Activated CD4-positive, alpha-beta T cell treated with anti-CD3 and anti-CD28 coated beads, Interleukin-2, amount 10 ng/mL, durations not matched to agents 7 days and 5 days (primary cell): ENCODE measurements around the gene ZBP1. TPM values are rescaled to one million over a fixed set of nuclear protein-coding genes. Genes with fewer than 3 reads are reported as not detected.
"Not testable (repeated sequence)": the region's sequence is repeated elsewhere in the genome, so short reads cannot be mapped to it uniquely, and the experiment has no call there.

Experiments used
- CTCF ChIA-PET: fragments of 350-600 bp; sonication (Branson Sonifier 250); formaldehyde crosslinking; loops from one replicate; lab custom pipeline; 2021; ENCODE audit warnings: antibody characterized with exemption; lab: Charles Lee
- POLR2A ChIA-PET: fragments of 350-600 bp; sonication (Branson Sonifier 250); formaldehyde crosslinking; loops from one replicate; lab custom pipeline; 2021; ENCODE audit warnings: antibody characterized with exemption; lab: Charles Lee
- DNase-seq: peaks from one replicate; pipeline ENCODE4 v3.0.0-alpha.2; 2020
- H3K27ac Mint-ChIP-seq: one replicate; pipeline ENCODE4 v1.8.0; 2021; ENCODE audit warnings: mild to moderate bottlenecking, moderate library complexity, mixed read lengths
- H3K27me3 Mint-ChIP-seq: one replicate; pipeline ENCODE4 v1.8.0; 2021; ENCODE audit warnings: mixed read lengths
- H3K36me3 Mint-ChIP-seq: one replicate; pipeline ENCODE4 v1.8.0; 2021; ENCODE audit warnings: low read depth, mixed read lengths
- H3K4me1 Mint-ChIP-seq: one replicate; pipeline ENCODE4 v1.8.0; 2021; ENCODE audit warnings: mixed read lengths
- H3K4me3 Mint-ChIP-seq: one replicate; pipeline ENCODE4 v1.8.0; 2021; ENCODE audit warnings: mild to moderate bottlenecking, moderate library complexity, mixed read lengths
- H3K9me3 Mint-ChIP-seq: one replicate; pipeline ENCODE4 v1.8.0; 2021; ENCODE audit warnings: mixed read lengths
- total RNA-seq, 2 experiments: library from RNA; stranded (reverse); gene quantifications; one replicate each; pipeline ENCODE4 v1.2.3, GENCODE V29; 2021

ZBP1 gene
- total RNA-seq, 2 experiments from 2014 or later = 28.3 to 31.4 TPM

DNA sequence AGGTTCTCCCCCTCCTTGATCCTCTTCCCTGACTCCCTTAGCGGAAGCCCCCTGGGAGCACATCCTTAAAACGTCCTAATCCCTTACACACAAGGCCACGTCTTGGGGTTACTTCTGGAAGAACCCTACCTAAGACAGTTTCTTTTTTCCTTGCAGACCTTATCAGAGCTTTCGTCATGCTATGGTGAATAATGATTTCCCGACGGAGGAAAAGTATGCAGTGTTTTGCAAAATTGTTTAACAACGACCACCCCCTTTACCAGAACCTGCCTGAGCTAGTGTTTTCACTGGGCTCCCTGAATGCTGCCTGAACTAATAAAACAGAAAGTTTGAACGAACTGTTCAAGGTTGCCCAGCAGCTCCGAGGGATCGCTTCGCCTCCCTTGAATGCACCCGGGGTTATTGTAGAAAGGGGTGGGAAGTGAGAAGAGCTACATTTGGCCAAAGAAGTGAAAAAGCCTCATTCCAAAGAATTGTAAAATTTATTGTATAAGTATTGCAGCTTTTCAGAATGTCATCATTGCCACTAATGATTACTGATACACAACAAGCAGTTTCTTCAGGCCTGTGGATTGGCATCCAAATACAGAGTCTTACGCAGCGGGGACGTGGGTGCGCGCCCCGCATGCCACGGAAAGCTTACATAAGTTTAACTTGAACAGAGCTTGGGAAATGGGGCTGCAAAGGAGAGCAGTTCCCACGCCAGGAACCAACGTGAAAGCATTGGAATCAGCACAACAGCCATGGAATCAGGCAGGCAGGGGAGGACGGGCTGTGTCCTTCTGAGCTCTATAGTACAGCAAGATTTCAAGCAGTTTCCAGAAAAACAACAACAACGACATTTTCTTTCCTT is 27.9 kb upstream of the ZBP1 start:
- ChIA-PET POLR2A (no interaction called here), CTCF (interaction anchor here (0.7 to 1.5 kb wide), 3 partner anchors 28 to 219 kb away, joined by 3 to 4 read pairs (median 3); partner anchors contain the start of gene ZBP1)
- Mint-ChIP-seq H3K27ac (no peak overlapping the region), H3K27me3 (peaks cover 23% of the 10 kb centered on the region), H3K4me1 (no peaks in the 10 kb centered on the region), H3K36me3 (no peaks in the 10 kb centered on the region), H3K4me3 (no peak overlapping the region), H3K9me3 (peaks cover 11% of the 10 kb centered on the region)
- no peak for DNase-seq

GRCh38 chr20:57647006-57647932 is 27.0 kb upstream of the ZBP1 start:
- H3K27ac Mint-ChIP-seq = no peak overlapping the region
- H3K9me3 Mint-ChIP-seq = peaks cover 11% of the 10 kb centered on the region
- no peaks in the 10 kb centered on the region for H3K36me3 Mint-ChIP-seq
- no peak overlapping the region for H3K4me3 Mint-ChIP-seq
- H3K27me3 Mint-ChIP-seq = peaks cover 27% of the 10 kb centered on the region
- POLR2A ChIA-PET = no interaction called here
- DNase-seq = no peak
- no peaks in the 10 kb centered on the region for H3K4me1 Mint-ChIP-seq
- CTCF ChIA-PET = interaction anchor here (1.5 kb wide), 1 partner anchor 53 kb away, joined by 4 read pairs; no protein-coding TSS in a partner anchor

GRCh38 chr20:57638895-57639236 is 18.6 kb upstream of the ZBP1 start:
- peaks cover 65% of the 10 kb centered on the region for H3K27me3 Mint-ChIP-seq
- POLR2A ChIA-PET = no interaction called here

DNA sequence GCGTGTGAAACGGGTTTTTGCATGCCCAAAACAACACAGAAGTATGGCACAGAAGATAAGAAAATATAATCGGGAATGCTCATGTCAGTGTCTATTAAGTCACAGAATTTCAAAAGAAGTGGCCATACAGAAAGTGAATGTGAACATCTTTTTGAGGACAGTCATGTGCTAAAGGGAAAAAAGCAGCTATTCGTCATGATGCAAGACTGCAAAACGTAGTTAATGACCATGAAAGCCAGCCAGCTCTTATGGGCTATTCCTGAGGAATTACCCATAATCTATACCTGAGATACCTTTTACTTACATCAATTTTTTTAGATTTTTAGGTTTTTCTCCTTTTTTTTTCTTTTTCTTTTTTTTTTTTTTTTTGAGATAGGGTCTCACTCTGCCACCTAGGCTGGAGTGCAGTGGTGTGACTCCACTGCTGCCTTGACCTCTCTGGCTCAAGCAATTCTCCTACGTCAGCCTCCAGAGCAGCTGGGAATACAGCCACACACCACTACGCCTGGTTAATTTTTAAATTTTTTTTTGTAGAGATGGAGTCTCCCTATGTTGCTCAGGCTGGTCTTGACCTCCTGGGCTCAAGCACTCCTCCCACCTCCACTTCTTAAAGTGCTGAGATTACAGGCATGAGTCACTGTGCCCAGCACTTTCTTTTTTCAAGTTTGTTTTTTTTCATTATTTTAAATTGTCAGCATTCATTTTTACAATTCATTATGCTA is 18.1 kb upstream of the ZBP1 start:
- CTCF ChIA-PET = interaction anchor here (0.7 to 1.1 kb wide), 3 partner anchors 15 to 365 kb away, joined by 3 read pairs; no protein-coding TSS in a partner anchor
- POLR2A ChIA-PET = no interaction called here
- peaks cover 31% of the 10 kb centered on the region for H3K9me3 Mint-ChIP-seq
- peaks cover 32% of the 10 kb centered on the region for H3K36me3 Mint-ChIP-seq
- no peak overlapping the region for H3K27ac Mint-ChIP-seq
- peaks cover 65% of the 10 kb centered on the region for H3K27me3 Mint-ChIP-seq
- peaks cover 19% of the 10 kb centered on the region for H3K4me1 Mint-ChIP-seq
- no peak overlapping the region for H3K4me3 Mint-ChIP-seq
- DNase-seq = no peak

More at GRCh38 chr20:57638895-57639236, 18.6 kb upstream of the ZBP1 start:
- peaks cover 15% of the 10 kb centered on the region for H3K4me1 Mint-ChIP-seq
- no peak overlapping the region for H3K27ac Mint-ChIP-seq
- H3K9me3 Mint-ChIP-seq = peaks cover 29% of the 10 kb centered on the region
- CTCF ChIA-PET = no interaction called here
- no peak overlapping the region for H3K4me3 Mint-ChIP-seq
- H3K36me3 Mint-ChIP-seq = peaks cover 29% of the 10 kb centered on the region
- DNase-seq = no peak

- H3K27ac Mint-ChIP-seq = peak overlapping the region; percentile 79
- H3K27me3 Mint-ChIP-seq = peaks cover 70% of the 10 kb centered on the region
- peaks cover 62% of the 10 kb centered on the region for H3K9me3 Mint-ChIP-seq
- peaks cover 68% of the 10 kb centered on the region for H3K36me3 Mint-ChIP-seq
- peak overlapping the region; percentile 38 for H3K4me3 Mint-ChIP-seq
- ChIA-PET POLR2A (no interaction called here), CTCF (interaction anchor here (1.2 to 1.3 kb wide), 2 partner anchors 12 to 20 kb away, joined by 3 to 4 read pairs; no protein-coding TSS in a partner anchor)
- H3K4me1 Mint-ChIP-seq = peaks cover 55% of the 10 kb centered on the region
- DNase-seq = peak; percentile 78
Measured at GRCh38 chr20:57633945-57634491, 13.8 kb upstream of the ZBP1 start.

DNA sequence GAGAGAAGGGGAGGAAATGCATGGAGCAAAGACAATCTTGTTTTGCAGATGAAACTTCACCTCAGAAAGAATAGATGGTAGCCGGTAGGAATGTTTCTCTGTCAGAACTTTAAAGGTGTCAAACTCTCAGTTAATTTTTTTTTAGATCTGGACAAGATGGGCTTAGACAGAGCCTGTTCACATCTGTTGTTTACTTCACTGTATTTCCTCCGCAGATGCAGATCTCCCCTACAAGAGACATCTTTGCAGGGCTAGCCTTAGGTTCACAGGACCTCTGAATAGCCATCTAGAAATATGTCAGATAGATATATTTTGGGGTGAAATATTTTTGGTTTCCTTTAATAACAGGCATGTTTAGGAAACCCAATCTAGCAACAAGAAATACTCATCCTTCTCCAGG is 12.1 kb upstream of the ZBP1 start:
- no peak overlapping the region for H3K27ac Mint-ChIP-seq
- H3K4me1 Mint-ChIP-seq = peaks cover 67% of the 10 kb centered on the region
- H3K36me3 Mint-ChIP-seq = peaks cover 63% of the 10 kb centered on the region
- ChIA-PET CTCF (no interaction called here), POLR2A (no interaction called here)
- H3K27me3 Mint-ChIP-seq = peaks cover 60% of the 10 kb centered on the region
- no peak overlapping the region for H3K4me3 Mint-ChIP-seq
- H3K9me3 Mint-ChIP-seq = peaks cover 57% of the 10 kb centered on the region
- no peak for DNase-seq

DNA sequence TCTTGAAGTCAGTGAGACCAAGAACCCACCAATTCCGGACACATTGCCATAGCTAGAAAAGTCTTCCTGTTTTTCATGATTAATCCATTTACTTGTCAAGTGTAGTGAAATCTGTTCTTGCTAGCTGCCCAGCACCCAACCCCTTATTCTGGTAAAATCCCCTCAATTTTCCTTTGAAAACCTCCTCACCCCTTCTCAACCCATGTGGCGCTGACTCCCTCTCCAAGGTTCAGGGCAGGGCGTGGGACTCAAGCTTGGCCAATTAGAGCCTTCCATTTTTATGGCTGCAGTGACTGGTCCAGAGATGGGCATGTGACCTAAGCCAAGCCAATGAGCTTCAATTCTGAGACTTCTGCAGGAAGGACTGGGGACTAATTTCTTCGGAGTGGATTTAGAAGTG is 9.8 kb upstream of the ZBP1 start:
- Mint-ChIP-seq H3K9me3 (peaks cover 46% of the 10 kb centered on the region), H3K4me3 (peak overlapping the region; percentile 36), H3K36me3 (peaks cover 53% of the 10 kb centered on the region), H3K27me3 (peaks cover 38% of the 10 kb centered on the region), H3K4me1 (peaks cover 82% of the 10 kb centered on the region), H3K27ac (peak overlapping the region; percentile 87)
- DNase-seq = no peak
- POLR2A ChIA-PET = interaction anchor here (1.4 kb wide), 1 partner anchor 10 kb away, joined by 11 read pairs; the partner anchor contains the start of gene ZBP1
- CTCF ChIA-PET = interaction anchor here (1.3 to 4.2 kb wide), 4 partner anchors 10 to 14 kb away, joined by 4 to 29 read pairs (median 4); partner anchors contain the start of gene ZBP1

GRCh38 chr20:57629491-57629901 is 9.3 kb upstream of the ZBP1 start:
- ChIA-PET CTCF (interaction anchor here (1.3 to 4.2 kb wide), 4 partner anchors 9 to 23 kb away, joined by 4 to 29 read pairs (median 4); partner anchors contain the start of gene ZBP1), POLR2A (interaction anchor here (0.6 to 1.4 kb wide), 2 partner anchors 9 to 370 kb away, joined by 3 to 11 read pairs; partner anchors contain the start of gene ZBP1)
- H3K9me3 Mint-ChIP-seq = peaks cover 47% of the 10 kb centered on the region
- not testable (repeated sequence) for DNase-seq
- peak overlapping the region; percentile 87 for H3K27ac Mint-ChIP-seq
- peaks cover 33% of the 10 kb centered on the region for H3K27me3 Mint-ChIP-seq
- H3K36me3 Mint-ChIP-seq = peaks cover 53% of the 10 kb centered on the region
- peak overlapping the region; percentile 36 for H3K4me3 Mint-ChIP-seq
- H3K4me1 Mint-ChIP-seq = peaks cover 76% of the 10 kb centered on the region

GRCh38 chr20:57628962-57629308 is 8.7 kb upstream of the ZBP1 start:
- DNase-seq, H3K4me3 Mint-ChIP-seq: not testable (repeated sequence)
- H3K9me3 Mint-ChIP-seq = peaks cover 52% of the 10 kb centered on the region
- peaks cover 57% of the 10 kb centered on the region for H3K36me3 Mint-ChIP-seq
- peak overlapping the region; percentile 87 for H3K27ac Mint-ChIP-seq
- ChIA-PET POLR2A (interaction anchor here (0.6 to 1.4 kb wide), 2 partner anchors 9 to 369 kb away, joined by 3 to 11 read pairs; partner anchors contain the start of gene ZBP1), CTCF (interaction anchor here (1.3 to 4.2 kb wide), 3 partner anchors 9 to 24 kb away, joined by 4 to 29 read pairs (median 4); partner anchors contain the start of gene ZBP1)
- H3K27me3 Mint-ChIP-seq = peaks cover 32% of the 10 kb centered on the region
- peaks cover 70% of the 10 kb centered on the region for H3K4me1 Mint-ChIP-seq

- peaks cover 65% of the 10 kb centered on the region for H3K4me1 Mint-ChIP-seq
- peaks cover 29% of the 10 kb centered on the region for H3K27me3 Mint-ChIP-seq
- ChIA-PET CTCF (interaction anchor here (0.7 to 4.2 kb wide), 3 partner anchors 8 to 24 kb away, joined by 3 to 29 read pairs (median 4); partner anchors contain the start of gene ZBP1), POLR2A (interaction anchor here (1.0 to 1.4 kb wide), 2 partner anchors 8 to 9 kb away, joined by 8 to 11 read pairs; partner anchors contain the start of gene ZBP1)
- H3K36me3 Mint-ChIP-seq = peaks cover 55% of the 10 kb centered on the region
- peak overlapping the region; percentile 34 for H3K4me3 Mint-ChIP-seq
- H3K9me3 Mint-ChIP-seq = peaks cover 54% of the 10 kb centered on the region
- H3K27ac Mint-ChIP-seq = peak overlapping the region; percentile 91
- peak; percentile 70 for DNase-seq
Measured at GRCh38 chr20:57628047-57628961, 8.1 kb upstream of the ZBP1 start.
